Body of pancreas (tissue), 4 donors: ENCODE data around the gene ADAMTSL1.

Source experiments
- CTCF ChIP-seq, 7 experiments: fragments of 450-650 bp in 4 of 7; fragments of 200-600 bp in 3 of 7; sonication (generic) in 3 of 7; IDR thresholded peaks; one replicate each; pipeline ENCODE4 v1.5.1; 2016 to 2019; ENCODE audit warnings: antibody characterized with exemption in 7 of 7
- POLR2A ChIP-seq, 3 donors: fragments of 450-650 bp; IDR thresholded peaks; one replicate each; pipeline ENCODE4 v1.6.1; 2016; ENCODE audit warnings: antibody characterized with exemption in 3 of 3, mild to moderate bottlenecking in 2 of 3

DNA sequence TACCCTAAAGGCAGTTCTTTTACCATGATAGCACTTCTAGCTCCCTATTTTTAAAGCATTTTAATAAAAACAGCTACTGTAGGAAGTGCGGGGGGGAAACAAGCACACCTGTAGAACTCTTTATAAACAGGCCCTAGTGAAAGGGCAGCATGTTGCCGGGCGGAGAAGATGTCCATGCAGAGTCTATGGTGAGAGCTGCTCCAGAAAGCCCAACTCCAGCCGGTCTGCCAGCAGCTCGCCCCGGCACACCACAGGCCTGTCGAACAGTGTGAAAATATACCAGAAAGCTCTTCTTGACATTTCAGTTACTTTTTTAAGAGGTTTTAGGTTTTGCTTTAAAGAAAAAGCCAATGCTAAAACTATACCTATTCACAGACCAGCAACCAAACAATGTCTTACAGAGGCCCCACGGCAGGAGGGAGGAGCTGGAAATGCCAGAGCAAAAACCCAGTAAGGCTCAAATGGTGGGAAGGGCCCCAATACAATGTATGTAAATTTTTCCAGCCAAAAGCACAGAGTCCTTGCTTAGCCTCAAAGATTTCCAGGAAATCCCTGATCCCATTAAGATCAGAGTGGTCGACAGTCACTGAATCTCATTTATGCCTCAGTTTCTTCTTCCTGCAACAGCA is 437.9 kb downstream of the ADAMTSL1 start:
- TF ChIP-seq POLR2A (IDR thresholded peaks at IDR 0.05) (no peak), CTCF (IDR thresholded peaks at IDR 0.05) (no peak)
